GM18909 (cell line): ENCODE data around the gene DGAT2L6.

Experiments used
- ATAC-seq: cut with Tn5 transposase; IDR thresholded peaks from one replicate; pipeline ENCODE4 v1.9.1; 2021; ENCODE audit warnings: mild to moderate bottlenecking; ENCODE audit not compliant: unreplicated experiment, poor library complexity

DGAT2L6 gene, protein sequence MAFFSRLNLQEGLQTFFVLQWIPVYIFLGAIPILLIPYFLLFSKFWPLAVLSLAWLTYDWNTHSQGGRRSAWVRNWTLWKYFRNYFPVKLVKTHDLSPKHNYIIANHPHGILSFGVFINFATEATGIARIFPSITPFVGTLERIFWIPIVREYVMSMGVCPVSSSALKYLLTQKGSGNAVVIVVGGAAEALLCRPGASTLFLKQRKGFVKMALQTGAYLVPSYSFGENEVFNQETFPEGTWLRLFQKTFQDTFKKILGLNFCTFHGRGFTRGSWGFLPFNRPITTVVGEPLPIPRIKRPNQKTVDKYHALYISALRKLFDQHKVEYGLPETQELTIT

GRCh38 chrX:70176938-70177533 lies at the start of gene DGAT2L6:
DGAT2L6 (plus strand) TSS chrX:70177483; CDS start chrX:70177583, 100 bp downstream.
- peak; percentile 68 for ATAC-seq

DNA sequence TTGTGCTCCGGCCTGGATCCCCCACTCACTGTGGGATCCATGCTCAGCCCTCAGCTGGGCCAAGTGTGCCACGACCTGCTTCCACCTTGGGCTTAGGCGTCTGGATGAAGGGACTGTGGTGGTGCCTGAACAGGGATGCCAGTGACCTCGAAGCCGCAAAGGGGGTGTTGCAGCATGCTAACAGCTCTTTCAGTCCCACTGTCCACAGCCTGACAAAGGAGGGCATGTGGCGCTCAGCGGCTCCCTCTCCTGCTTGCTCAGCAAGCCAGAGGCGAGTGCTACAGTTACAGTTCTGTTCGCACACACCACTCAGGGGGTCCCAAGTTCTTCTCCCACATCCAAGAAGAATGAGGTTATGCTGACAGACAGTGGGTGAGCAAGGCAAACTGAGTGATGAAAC lies 49.2 kb upstream of the DGAT2L6 start:
- no peak for ATAC-seq

DNA sequence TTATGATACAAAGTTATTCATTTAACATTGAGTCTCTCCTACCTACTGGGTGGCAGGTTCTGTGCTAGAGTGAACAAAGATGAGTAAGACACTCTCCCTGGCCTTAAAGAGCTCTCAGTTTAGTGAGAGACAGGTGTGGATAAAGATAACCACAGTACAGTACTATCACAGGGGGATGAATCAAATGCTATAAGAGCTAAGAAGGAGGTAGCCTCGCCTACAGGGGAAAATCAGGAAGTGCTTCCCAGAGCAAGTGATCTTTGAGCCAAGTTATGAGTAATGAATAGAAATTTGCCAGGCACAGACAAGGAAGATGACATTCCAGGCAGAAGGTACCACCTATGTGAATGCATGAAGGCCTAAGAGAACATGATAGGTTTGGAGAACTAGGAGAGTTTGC lies 47.5 kb upstream of the DGAT2L6 start:
- no peak for ATAC-seq

DNA sequence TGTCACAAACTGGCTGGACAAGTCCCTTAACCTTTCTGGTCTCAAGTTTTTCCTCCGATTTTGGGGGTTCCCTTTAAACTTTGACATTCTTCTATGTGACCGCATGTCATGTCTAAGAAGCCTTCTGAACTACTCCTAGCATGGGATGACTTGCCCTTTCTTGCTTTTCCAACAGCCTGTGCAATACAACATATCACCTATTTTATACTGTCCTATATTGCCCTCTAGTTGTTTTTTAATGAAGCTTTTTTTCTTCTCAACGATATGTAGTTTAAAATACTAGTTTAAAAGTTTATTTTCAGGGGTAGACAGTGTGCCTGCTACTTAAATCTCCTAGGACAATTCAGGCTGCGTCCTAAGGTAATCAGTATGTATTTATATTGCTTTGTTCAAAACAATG lies 45.1 kb upstream of the DGAT2L6 start:
- ATAC-seq: no peak

GRCh38 chrX:70132877-70133302 lies 44.4 kb upstream of the DGAT2L6 start:
- no peak for ATAC-seq

DNA sequence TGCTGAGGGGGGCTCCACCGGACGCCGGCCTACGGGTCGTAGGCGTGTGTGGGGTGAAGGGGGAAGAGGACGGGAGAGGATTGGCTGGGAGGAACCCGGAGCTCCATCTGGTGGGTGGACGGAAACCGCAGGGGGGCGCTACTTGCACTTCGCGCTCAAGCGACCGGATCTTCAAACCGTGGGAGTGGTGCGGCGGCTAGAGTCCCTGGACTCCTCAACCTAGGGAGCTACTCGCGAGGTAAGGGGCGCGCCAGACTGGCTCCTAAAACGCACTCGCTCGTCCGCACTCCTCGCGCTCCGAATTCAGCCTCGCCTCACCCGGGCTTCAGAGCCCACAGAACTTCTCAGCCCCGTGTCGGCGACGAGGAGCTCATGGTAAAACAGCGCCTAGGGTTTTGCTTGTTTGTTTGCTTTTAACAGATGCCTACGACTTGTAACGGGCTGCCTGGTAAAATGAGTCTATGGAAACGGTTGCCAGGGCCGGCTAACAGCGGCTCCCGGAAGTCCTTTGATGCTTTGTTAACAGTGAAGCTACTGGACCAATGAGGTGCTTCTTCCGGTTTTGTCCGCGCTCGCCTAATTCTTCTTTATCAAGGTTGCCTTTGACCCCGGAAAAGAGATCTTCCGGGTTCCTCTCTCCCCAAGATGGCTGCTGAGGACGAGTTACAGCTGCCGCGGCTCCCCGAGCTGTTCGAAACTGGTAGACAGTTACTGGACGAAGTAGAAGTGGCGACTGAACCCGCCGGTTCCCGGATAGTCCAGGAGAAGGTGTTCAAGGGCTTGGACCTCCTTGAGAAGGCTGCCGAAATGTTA lies 43.8 kb upstream of the DGAT2L6 start, which contains the start of gene IGBP1:
IGBP1 (plus strand) TSS at position 145 of the 813 bp plus-strand sequence; CDS start at position 646, 501 bp downstream.
- ATAC-seq: peak; percentile 89

GRCh38 chrX:70134116-70134477 lies 43.2 kb upstream of the DGAT2L6 start:
- ATAC-seq: peak; percentile 25

DNA sequence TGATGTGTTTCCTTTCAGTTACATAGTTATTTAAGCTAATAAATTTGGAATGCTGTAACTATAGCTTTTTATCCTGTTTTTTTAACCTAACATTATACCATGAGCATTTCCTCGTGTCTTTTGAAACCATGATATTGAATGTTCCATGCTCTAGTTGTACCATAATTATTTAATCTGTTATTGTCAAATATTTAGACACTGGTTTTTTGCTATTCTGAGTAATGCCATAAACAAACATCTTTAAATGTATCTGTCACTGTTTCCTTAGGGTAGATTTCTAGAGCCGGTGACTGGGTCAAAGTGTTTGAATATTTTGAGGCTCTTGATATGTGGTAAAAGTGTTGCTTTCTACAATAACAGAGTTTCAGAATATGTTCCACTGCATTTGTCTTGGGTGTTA lies 38.7 kb upstream of the DGAT2L6 start:
- no peak for ATAC-seq

DNA sequence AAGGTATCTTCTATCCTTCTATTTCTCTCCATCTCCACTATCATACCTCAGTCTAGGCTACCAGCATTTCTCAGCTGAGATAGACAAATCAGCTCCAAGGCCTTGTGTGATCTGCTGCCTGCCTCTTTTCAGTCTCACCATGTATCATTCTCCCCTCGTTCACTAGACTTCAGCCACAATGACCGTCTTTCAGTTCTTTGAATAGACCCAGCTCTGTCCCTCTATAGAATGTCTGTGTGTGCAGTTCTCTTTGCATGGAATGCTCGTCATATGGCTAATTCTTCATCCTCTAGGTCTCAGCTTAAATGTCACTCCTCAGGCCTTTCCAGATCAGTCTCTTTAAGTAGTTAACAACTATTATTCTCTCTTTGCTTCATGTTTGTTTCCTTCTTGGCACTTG lies 37.5 kb upstream of the DGAT2L6 start:
- no peak for ATAC-seq

- no peak for ATAC-seq
Measured at GRCh38 chrX:70141373-70141772, 35.9 kb upstream of the DGAT2L6 start.

GRCh38 chrX:70166601-70167590 lies 10.4 kb upstream of the DGAT2L6 start:
- no peak for ATAC-seq

DNA sequence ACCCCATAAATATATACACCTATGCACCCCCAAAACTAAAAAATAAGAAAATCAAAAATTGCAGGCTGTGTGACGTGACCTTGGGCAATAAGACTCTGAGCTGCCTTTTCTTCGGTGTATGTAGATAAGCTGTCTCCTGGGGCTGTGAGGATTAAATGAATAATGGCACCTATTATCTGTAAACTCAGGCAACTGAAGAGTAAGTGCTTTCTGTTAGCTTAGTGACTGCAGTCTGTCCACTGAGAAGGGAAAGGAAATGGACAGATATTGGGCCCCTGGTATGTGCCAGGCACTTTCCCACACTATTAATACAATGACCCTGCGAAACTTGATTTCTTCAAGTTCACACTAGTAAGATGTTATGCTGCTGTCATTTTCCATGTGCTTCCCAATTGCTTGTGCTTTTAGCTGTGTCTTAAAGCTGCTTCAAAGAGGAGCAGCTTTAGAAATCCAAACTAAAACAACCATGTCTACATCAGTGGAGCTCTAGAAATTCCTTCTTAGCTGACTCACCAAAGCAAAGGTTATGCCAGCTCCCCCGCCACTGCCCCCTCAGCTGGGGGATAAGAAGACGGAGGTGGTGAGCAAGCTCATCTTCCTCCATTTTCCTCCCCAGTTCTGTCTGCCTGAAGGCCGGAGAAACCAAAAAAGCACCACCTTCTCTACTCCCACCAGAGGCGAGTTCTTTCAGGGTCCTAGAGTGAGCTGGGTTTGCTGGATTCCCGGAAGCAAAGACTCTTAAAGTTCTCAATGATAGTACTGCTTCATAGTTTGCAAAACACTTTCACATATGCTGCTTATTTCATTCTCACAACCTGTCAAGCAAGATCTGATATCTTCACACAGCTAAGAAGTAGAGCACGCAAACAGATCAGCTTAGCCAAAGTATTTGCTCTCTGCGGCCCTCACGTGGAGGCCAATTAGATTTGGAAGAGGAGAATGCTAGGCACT lies 8.8 kb upstream of the DGAT2L6 start:
- ATAC-seq: no peak

- no peak for ATAC-seq
Measured at GRCh38 chrX:70169281-70169680, 8.0 kb upstream of the DGAT2L6 start.

- no peak for ATAC-seq
Measured at GRCh38 chrX:70171624-70172023, 5.7 kb upstream of the DGAT2L6 start.

- ATAC-seq: no peak
Measured at GRCh38 chrX:70172221-70172620, 5.1 kb upstream of the DGAT2L6 start.

DNA sequence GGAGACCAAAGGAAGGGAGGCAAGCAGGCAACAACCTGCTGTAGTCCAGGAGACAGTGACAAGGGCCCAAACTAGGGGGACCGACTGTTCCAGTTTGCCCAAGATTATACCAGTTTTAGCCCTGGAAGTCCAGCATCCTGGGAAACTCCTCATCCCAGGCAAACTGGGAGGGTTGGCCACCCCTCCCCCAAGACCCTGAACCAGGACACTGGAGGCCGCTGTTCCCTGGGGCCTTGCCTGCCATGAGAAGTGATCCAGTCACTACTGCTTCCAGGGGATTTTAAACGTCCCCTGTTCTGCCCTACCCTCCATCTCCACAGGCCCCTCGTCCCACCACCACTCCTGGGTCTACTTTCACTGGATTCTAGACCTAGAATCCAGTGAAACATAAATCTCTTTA lies 4.3 kb upstream of the DGAT2L6 start:
- no peak for ATAC-seq

GRCh38 chrX:70174754-70175153 lies 2.5 kb upstream of the DGAT2L6 start:
- no peak for ATAC-seq

- ATAC-seq: no peak
Measured at GRCh38 chrX:70175338-70175737, 1.9 kb upstream of the DGAT2L6 start.

- ATAC-seq: no peak
Measured at GRCh38 chrX:70183091-70183490, 5.8 kb downstream of the DGAT2L6 start.
